H1 (cell line): Measurements from ENCODE around the gene VDAC2. TPM values are rescaled to one million over a fixed set of nuclear protein-coding genes. Genes with fewer than 3 reads are reported as not detected.

Experiments used
- CTCF ChIA-PET: fragments of 300-600 bp; sonication (Branson Sonifier 250); formaldehyde crosslinking; loops from one replicate; lab custom pipeline; 2021; ENCODE audit not compliant: partially characterized antibody; lab: Charles Lee
- POLR2A ChIA-PET: fragments of 300-600 bp; sonication (Branson Sonifier 250); formaldehyde crosslinking; loops from one replicate; lab custom pipeline; 2021; ENCODE audit warnings: inconsistent platforms; ENCODE audit not compliant: partially characterized antibody; lab: Charles Lee
- DNase-seq, 2 experiments: peaks; one replicate each; pipeline versions ENCODE4 v3.0.0 to v3.0.0-alpha.2; 2010 to 2022; ENCODE audit warnings: low spot score in 2 of 2, low read depth in 1 of 2, mixed read lengths in 1 of 2
- FAIRE-seq: peaks from 2 replicates; lab custom pipeline; 2011; peaks lifted over from hg19 to GRCh38; lab: Jason Lieb, UNC
- H2AFZ ChIP-seq: 2 replicates; pipeline ENCODE4 v1.8.1; 2012; ENCODE audit warnings: low read length, inconsistent platforms
- H2AK5ac ChIP-seq: 2 replicates; pipeline ENCODE4 v1.6.1; 2013; ENCODE audit warnings: low read depth, low read length
- H2BK120ac ChIP-seq: replicated peaks from 2 replicates; pipeline ENCODE3; 2013; ENCODE audit warnings: low read depth, low read length, inconsistent platforms
- H2BK12ac ChIP-seq: 2 replicates; pipeline ENCODE4 v1.6.1; 2013; ENCODE audit warnings: low read depth, low read length
- H2BK15ac ChIP-seq: 2 replicates; pipeline ENCODE4 v1.6.1; 2013; ENCODE audit warnings: low read length
- H2BK20ac ChIP-seq: 2 replicates; pipeline ENCODE4 v1.6.1; 2013; ENCODE audit warnings: low read length
- H2BK5ac ChIP-seq: 2 replicates; pipeline ENCODE4 v1.6.1; 2013; ENCODE audit warnings: low read depth, low read length
- H3K14ac ChIP-seq: 2 replicates; pipeline ENCODE4 v1.6.1; 2013; ENCODE audit warnings: inconsistent platforms; ENCODE audit not compliant: insufficient read length
- H3K18ac ChIP-seq: 2 replicates; pipeline ENCODE4 v1.6.1; 2013; ENCODE audit warnings: low read length; ENCODE audit errors: extremely low read depth
- H3K23ac ChIP-seq: 2 replicates; pipeline ENCODE4 v1.6.1; 2013; ENCODE audit warnings: inconsistent platforms; ENCODE audit not compliant: insufficient read length
- H3K23me2 ChIP-seq: 2 replicates; pipeline ENCODE4 v1.6.1; 2013; ENCODE audit warnings: low read depth, low read length
- H3K27ac ChIP-seq: 2 replicates; pipeline ENCODE4 v1.6.1; 2011; ENCODE audit warnings: low read depth, low read length, inconsistent platforms
- H3K27me3 ChIP-seq, 4 experiments: replicated peaks in 1 of 4; 1 replicate in 1 of 4; 2 replicates in 3 of 4; pipeline versions ENCODE4 v1.6.1 to v1.8.1; 2011 to 2013; ENCODE audit warnings: low read length in 3 of 4, mild to moderate bottlenecking in 3 of 4, inconsistent platforms in 2 of 4, mixed read lengths in 2 of 4, moderate library complexity in 1 of 4; ENCODE audit not compliant: control insufficient read depth in 3 of 4, insufficient read depth in 3 of 4; ENCODE audit errors: extremely low read depth in 1 of 4
- H3K36me3 ChIP-seq, 4 experiments: 2 replicates each; pipeline versions ENCODE4 v1.6.1 to v1.8.1; 2011 to 2013; ENCODE audit warnings: mild to moderate bottlenecking in 4 of 4, low read length in 3 of 4, moderate library complexity in 2 of 4, control low read depth in 1 of 4, inconsistent platforms in 1 of 4; ENCODE audit not compliant: insufficient read depth in 4 of 4, control insufficient read depth in 2 of 4
- H3K4ac ChIP-seq: replicated peaks from 2 replicates; pipeline ENCODE3; 2013; ENCODE audit warnings: low read length, low read depth, mixed read lengths, inconsistent platforms; ENCODE audit not compliant: insufficient read length
- H3K4me1 ChIP-seq, 4 experiments: replicated peaks in 1 of 4; 1 replicate in 1 of 4; 2 replicates in 3 of 4; pipeline versions ENCODE4 v1.6.1 to v1.8.1; 2011 to 2013; ENCODE audit warnings: low read length in 3 of 4, inconsistent platforms in 2 of 4, mixed read lengths in 1 of 4; ENCODE audit not compliant: insufficient read depth in 4 of 4, control insufficient read depth in 3 of 4
- H3K4me2 ChIP-seq, 2 experiments: 2 replicates each; pipeline versions ENCODE4 v1.6.1 to v1.8.1; 2011 to 2013; ENCODE audit warnings: low read depth in 2 of 2, low read length in 2 of 2, control low read depth in 1 of 2, inconsistent platforms in 1 of 2, mild to moderate bottlenecking in 1 of 2; ENCODE audit not compliant: insufficient read depth in 1 of 2
- H3K4me3 ChIP-seq, 4 experiments: fragments of 200-600, 300-600 bp in 1 of 4; sonication (generic), shearing (Covaris generic), sonication (Bioruptor Twin) in 1 of 4; 2 replicates each; pipeline versions ENCODE4 v1.5.1 to v1.8.1; 2011 to 2016; ENCODE audit warnings: low read length in 4 of 4, low read depth in 3 of 4, control low read depth in 2 of 4, inconsistent platforms in 2 of 4, mild to moderate bottlenecking in 2 of 4, mixed read lengths in 1 of 4, moderate library complexity in 1 of 4; ENCODE audit not compliant: insufficient read depth in 2 of 4; ENCODE audit errors: extremely low read depth in 1 of 4
- H3K56ac ChIP-seq: replicated peaks from 2 replicates; pipeline ENCODE3; 2013; ENCODE audit warnings: low read depth, mild to moderate bottlenecking, mixed read lengths, low read length, inconsistent platforms; ENCODE audit not compliant: insufficient read length
- H3K79me1 ChIP-seq: 2 replicates; pipeline ENCODE4 v1.6.1; 2013; ENCODE audit warnings: low read depth, low read length, control low read depth
- H3K79me2 ChIP-seq, 2 experiments: 2 replicates each; pipeline versions ENCODE4 v1.6.1 to v1.8.1; 2012 to 2013; ENCODE audit warnings: low read length in 2 of 2, mild to moderate bottlenecking in 2 of 2, inconsistent platforms in 1 of 2; ENCODE audit not compliant: insufficient read depth in 2 of 2, control insufficient read depth in 1 of 2
- H3K9ac ChIP-seq, 4 experiments: replicated peaks in 1 of 4; 1 replicate in 1 of 4; 2 replicates in 3 of 4; pipeline versions ENCODE4 v1.6.1 to v1.8.1; 2011 to 2013; ENCODE audit warnings: low read depth in 3 of 4, low read length in 3 of 4, control low read depth in 2 of 4, mild to moderate bottlenecking in 2 of 4, moderate library complexity in 2 of 4, inconsistent platforms in 1 of 4; ENCODE audit errors: extremely low read depth in 1 of 4
- H3K9me3 ChIP-seq, 2 experiments: 2 replicates each; pipeline versions ENCODE4 v1.6.1 to v1.8.1; 2012 to 2013; ENCODE audit warnings: mild to moderate bottlenecking in 2 of 2, moderate library complexity in 2 of 2, control low read depth in 1 of 2, inconsistent platforms in 1 of 2, low read depth in 1 of 2, low read length in 1 of 2, mixed read lengths in 1 of 2; ENCODE audit not compliant: insufficient read depth in 2 of 2
- H4K20me1 ChIP-seq, 2 experiments: replicated peaks in 1 of 2; 2 replicates each; pipeline versions ENCODE3 to v1.8.1; 2011 to 2013; ENCODE audit warnings: inconsistent platforms in 2 of 2, low read length in 2 of 2, mild to moderate bottlenecking in 1 of 2; ENCODE audit not compliant: insufficient read depth in 2 of 2, control insufficient read depth in 1 of 2
- H4K5ac ChIP-seq: 2 replicates; pipeline ENCODE4 v1.6.1; 2013; ENCODE audit warnings: low read length, low read depth, mixed read lengths, inconsistent platforms; ENCODE audit not compliant: insufficient read length
- H4K8ac ChIP-seq: 2 replicates; pipeline ENCODE4 v1.8.0; 2013; ENCODE audit warnings: mild to moderate bottlenecking, moderate library complexity, low read length, inconsistent platforms; ENCODE audit not compliant: insufficient read depth; ENCODE audit errors: extremely low read depth
- H4K91ac ChIP-seq: replicated peaks from 2 replicates; pipeline ENCODE3; 2013; ENCODE audit warnings: low read length, mixed read lengths, inconsistent platforms; ENCODE audit not compliant: insufficient read length
- CBX5 ChIP-seq: fragments of 300-800, 300-1000 bp; sonication (generic); IDR thresholded peaks from 2 replicates; pipeline ENCODE4 v1.7.1; 2016; ENCODE audit warnings: antibody characterized with exemption, low read length, low read depth
- CHD2 ChIP-seq: IDR thresholded peaks from 2 replicates; pipeline ENCODE4 v1.6.1; 2012; ENCODE audit warnings: low read length, improper control_type of control experiment
- KDM1A ChIP-seq: fragments of 200-600, 300-600 bp; sonication (generic); IDR thresholded peaks from 2 replicates; pipeline ENCODE4 v1.7.1; 2016; ENCODE audit warnings: mild to moderate bottlenecking, low read length, borderline replicate concordance
- POLR2A ChIP-seq, 2 experiments: IDR thresholded peaks; 1 replicate in 1 of 2; 2 replicates in 1 of 2; pipeline ENCODE4 v1.6.1; 2011; ENCODE audit warnings: low read depth in 2 of 2, low read length in 2 of 2, mild to moderate bottlenecking in 2 of 2; ENCODE audit errors: control extremely low read depth in 1 of 2
- POLR2AphosphoS5 ChIP-seq: IDR thresholded peaks from 2 replicates; pipeline ENCODE4 v1.6.1; 2011; ENCODE audit warnings: low read depth, low read length
- SIRT6 ChIP-seq: IDR thresholded peaks from one replicate; pipeline ENCODE4 v1.7.1; 2012; ENCODE audit warnings: low read length, inconsistent platforms
- TAF7 ChIP-seq: optimal IDR thresholded peaks from 2 replicates; pipeline ENCODE3; 2011; ENCODE audit warnings: low read depth, mild to moderate bottlenecking, inconsistent platforms, low read length, moderate library complexity, borderline replicate concordance
- WGBS, 2 experiments: shearing (Covaris generic) in 1 of 2; methylation state at CpG; one replicate each; pipeline versions ENCODE4 v1.1.6 to v1.1.7; 2013 to 2015; ENCODE audit warnings: low lambda C conversion rate in 2 of 2, mixed read lengths in 2 of 2, inconsistent platforms in 1 of 2, low coverage in 1 of 2, missing lambda C conversion rate in 1 of 2; ENCODE audit not compliant: insufficient replicate concordance in 2 of 2, insufficient coverage in 1 of 2, insufficient read length in 1 of 2; ENCODE audit errors: extremely low coverage in 1 of 2, missing lambda C conversion rate in 1 of 2; 5-methylcytosine and 5-hydroxymethylcytosine counted together
- polyA plus RNA-seq, 7 experiments: library from polyadenylated mRNA; depleted of rRNA in 3 of 7; stranded (reverse) in 5 of 7; unstranded in 2 of 7; fragments of >200 nt in 5 of 7; fragments of 200-250 nt in 2 of 7; gene quantifications; 1 replicate in 5 of 7; 2 replicates in 1 of 7; 4 replicates in 1 of 7; pipeline versions ENCODE4 v1.2.1 to v1.2.3, GENCODE V29; 2011 to 2013; ENCODE audit warnings: missing spikeins in 2 of 7, mixed read lengths in 2 of 7
- total RNA-seq: library from RNA; stranded (reverse); fragmentation: NEBNext Ultra II Directional; extraction: Animal tissue kit (Norgen Biotek cat#: 25700); gene quantifications from 2 replicates; pipeline ENCODE4 v1.2.1, GENCODE V29; 2021

VDAC2 gene
- total and polyA plus RNA-seq, 2 of the 8 experiments (the other 6 are each of a cell fraction or from before 2014, with no cell fraction given): 89.8 to 284 TPM

- peaks cover 2 to 23% of the 10 kb centered on the region in 2 experiments; a peak in 3 of 4 replicates for H3K79me2 ChIP-seq
- no peak overlapping the region for H3K4me2 ChIP-seq
- H3K14ac ChIP-seq: no peak overlapping the region
- peaks cover 13 to 44% (median 20%) of the 10 kb centered on the region in 4 experiments for H3K36me3 ChIP-seq
- no peak overlapping the region for H3K27ac ChIP-seq
- H2BK15ac ChIP-seq: no peak overlapping the region
- no peak overlapping the region for H3K56ac ChIP-seq
- H3K23me2 ChIP-seq: peaks cover 13% of the 10 kb centered on the region; the same call in 1 of the 2 replicates
- no peak overlapping the region for H3K4me3 ChIP-seq
- H3K9me3 ChIP-seq: no peaks in the 10 kb centered on the region
- H2BK5ac ChIP-seq: 0 out of 2 replicates have a peak overlapping the region, but pooled peaks have one; percentile 31
- TF ChIP-seq SIRT6: peak; percentile 74
- TF ChIP-seq POLR2AphosphoS5: peak; percentile 71
- TF ChIP-seq POLR2A (IDR thresholded peaks at IDR 0.05; ENCODE audit: control extremely low read depth in 1 of 2, low read depth in 2 of 2, low read length in 2 of 2): peak in 1 of 2 experiments; percentile 47; a peak in 2 of 3 replicates
- no peak for TF ChIP-seq CHD2
- no peak for TF ChIP-seq CBX5
- no peak for TF ChIP-seq KDM1A
- peak; percentile 16 for TF ChIP-seq TAF7
- peaks cover 3 to 12% of the 10 kb centered on the region in 2 experiments for H4K20me1 ChIP-seq
- ChIA-PET CTCF (interaction anchor here (0.6 to 18.9 kb wide), 7 partner anchors 9 to 97 kb away, joined by 3 to 209 read pairs (median 30); partner anchors contain the start of gene VDAC2), POLR2A (interaction anchor here (0.6 to 27.6 kb wide), 7 partner anchors 11 to 404 kb away, joined by 3 to 801 read pairs (median 4); partner anchors contain the start of gene VDAC2)
- H2BK12ac ChIP-seq: no peak overlapping the region
- no peak overlapping the region for H4K5ac ChIP-seq
- H2AK5ac ChIP-seq: no peak overlapping the region
- WGBS, 2 experiments: 92 to 100% methylated on average over 1 to 4 of the region's 4 CpGs
- H3K4me1 ChIP-seq: peaks cover 4 to 15% (median 10%) of the 10 kb centered on the region in 4 experiments
- H2BK20ac ChIP-seq: no peak overlapping the region
- H2AFZ ChIP-seq: no peak overlapping the region
- no peak overlapping the region for H4K8ac ChIP-seq
- H2BK120ac ChIP-seq: no peak overlapping the region
- DNase-seq: no peak
- no peak overlapping the region for H4K91ac ChIP-seq
- H3K18ac ChIP-seq: no peak overlapping the region
- no peak overlapping the region for H3K23ac ChIP-seq
- no peaks in the 10 kb centered on the region for H3K27me3 ChIP-seq
- H3K9ac ChIP-seq: no peak overlapping the region
- H3K4ac ChIP-seq: no peak overlapping the region
- FAIRE-seq: no peak
- peaks cover 4% of the 10 kb centered on the region; the same call in 1 of the 2 replicates for H3K79me1 ChIP-seq
Observed at GRCh38 chr10:75231672-75232581, 21.3 kb downstream of the VDAC2 start.
